ENCODE measurements around the gene ZNF337. TPM values are rescaled to one million over a fixed set of nuclear protein-coding genes. Genes with fewer than 3 reads are reported as not detected.

The ZNF337 gene
- total and polyA plus RNA-seq, 8 donors: 3.5 to 21.0 (median 15.5) TPM

- intact Hi-C loops (cut with DNase I; ENCODE audit: low total_unique reads): no loop called here
- 76 to 90% (median 83%) methylated on average over 1 of the region's 1 CpG for WGBS, 5 donors
- peaks cover 0 to 14% (median 9%) of the 10 kb centered on the region in 4 donors for H3K9me3 ChIP-seq
Observed at GRCh38 chr20:25730862-25731261, 34.2 kb upstream of the ZNF337 start.

GRCh38 chr20:25726357-25726756 lies 29.7 kb upstream of the ZNF337 start:
- 87 to 100% (median 96%) methylated on average over 1 of the region's 1 CpG for WGBS, 5 donors
- Histone ChIP-seq H3K27me3 (no peaks in the 10 kb centered on the region), H3K27ac (no peak overlapping the region), H3K9me3 (peaks cover 0 to 22% (median 12%) of the 10 kb centered on the region in 4 donors), H3K4me3 (no peak overlapping the region), H3K4me1 (no peaks in the 10 kb centered on the region), H3K36me3 (no peaks in the 10 kb centered on the region)
- TF ChIP-seq POLR2AphosphoS5 (IDR thresholded peaks at IDR 0.05) (no peak), EP300 (IDR thresholded peaks at IDR 0.05) (no peak), POLR2A (IDR thresholded peaks at IDR 0.05) (no peak), CTCF (IDR thresholded peaks at IDR 0.05) (no peak)
- no peak for DNase-seq
- intact Hi-C loops (cut with DNase I; ENCODE audit: low total_unique reads): no loop called here

More at GRCh38 chr20:25730862-25731261, 34.2 kb upstream of the ZNF337 start:
- no peak for DNase-seq
- TF ChIP-seq POLR2AphosphoS5 (IDR thresholded peaks at IDR 0.05) (no peak), CTCF (IDR thresholded peaks at IDR 0.05) (no peak), EP300 (IDR thresholded peaks at IDR 0.05) (no peak), POLR2A (IDR thresholded peaks at IDR 0.05) (no peak)
- Histone ChIP-seq H3K27me3 (no peaks in the 10 kb centered on the region), H3K36me3 (no peaks in the 10 kb centered on the region), H3K27ac (no peak overlapping the region), H3K4me1 (no peaks in the 10 kb centered on the region), H3K4me3 (no peak overlapping the region)

DNA sequence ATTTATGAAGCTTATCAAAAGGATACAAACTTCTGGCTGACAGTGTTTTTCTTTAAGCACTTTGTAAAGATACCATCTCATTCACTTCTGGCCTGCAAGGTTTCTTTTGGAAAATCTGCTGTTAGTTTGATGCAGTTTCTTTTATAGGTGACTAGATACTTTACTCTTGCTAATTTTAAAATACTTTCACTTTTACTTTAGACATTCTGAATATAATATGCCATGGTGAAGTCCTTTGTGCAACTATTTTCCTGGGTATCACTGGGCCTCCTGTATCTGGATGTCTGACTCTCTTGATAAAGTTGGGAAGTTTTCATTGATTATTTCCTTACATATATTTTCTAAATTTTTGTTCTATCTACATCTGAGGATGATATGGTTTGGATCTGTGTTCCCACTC lies 29.0 kb upstream of the ZNF337 start:
- intact Hi-C loops (cut with DNase I; ENCODE audit: low total_unique reads): no loop called here
- H3K9me3 ChIP-seq: peaks cover 0 to 26% (median 12%) of the 10 kb centered on the region in 4 donors
- TF ChIP-seq POLR2A (IDR thresholded peaks at IDR 0.05): no peak
- TF ChIP-seq POLR2AphosphoS5 (IDR thresholded peaks at IDR 0.05): no peak
- TF ChIP-seq CTCF (IDR thresholded peaks at IDR 0.05): no peak
- no peak for TF ChIP-seq EP300 (IDR thresholded peaks at IDR 0.05)
- H3K36me3 ChIP-seq: peaks cover 0 to 4% (median 0%) of the 10 kb centered on the region in 4 donors
- no peak overlapping the region for H3K4me3 ChIP-seq
- no peaks in the 10 kb centered on the region for H3K4me1 ChIP-seq
- H3K27ac ChIP-seq: no peak overlapping the region
- no peak for DNase-seq
- H3K27me3 ChIP-seq: no peaks in the 10 kb centered on the region

- WGBS, 5 donors: 71 to 86% (median 78%) methylated on average over 2 of the region's 2 CpGs
- no peak for TF ChIP-seq POLR2A (IDR thresholded peaks at IDR 0.05)
- no peak for TF ChIP-seq CTCF (IDR thresholded peaks at IDR 0.05)
- TF ChIP-seq EP300 (IDR thresholded peaks at IDR 0.05): no peak
- Histone ChIP-seq H3K4me1 (peaks cover 0 to 9% (median 4%) of the 10 kb centered on the region in 4 donors), H3K27ac (no peak overlapping the region), H3K36me3 (peaks cover 0 to 13% (median 0%) of the 10 kb centered on the region in 4 donors), H3K9me3 (peaks cover 0 to 29% (median 12%) of the 10 kb centered on the region in 4 donors), H3K27me3 (no peaks in the 10 kb centered on the region), H3K4me3 (no peak overlapping the region)
- intact Hi-C loops (cut with DNase I; ENCODE audit: low total_unique reads): no loop called here
- DNase-seq: no peak
Observed at GRCh38 chr20:25723975-25724374, 27.3 kb upstream of the ZNF337 start.

Measured in stomach (tissue), 9 donors.